ENCODE results near the gene TMEM138. TPM values are rescaled to one million over a fixed set of nuclear protein-coding genes. Genes with fewer than 3 reads are reported as not detected.

Gene TMEM138
- total and polyA plus RNA-seq, 2 of the 13 experiments (the other 11 are each of a cell fraction or from before 2014, with no cell fraction given): 43.5 to 61.0 TPM

DNA sequence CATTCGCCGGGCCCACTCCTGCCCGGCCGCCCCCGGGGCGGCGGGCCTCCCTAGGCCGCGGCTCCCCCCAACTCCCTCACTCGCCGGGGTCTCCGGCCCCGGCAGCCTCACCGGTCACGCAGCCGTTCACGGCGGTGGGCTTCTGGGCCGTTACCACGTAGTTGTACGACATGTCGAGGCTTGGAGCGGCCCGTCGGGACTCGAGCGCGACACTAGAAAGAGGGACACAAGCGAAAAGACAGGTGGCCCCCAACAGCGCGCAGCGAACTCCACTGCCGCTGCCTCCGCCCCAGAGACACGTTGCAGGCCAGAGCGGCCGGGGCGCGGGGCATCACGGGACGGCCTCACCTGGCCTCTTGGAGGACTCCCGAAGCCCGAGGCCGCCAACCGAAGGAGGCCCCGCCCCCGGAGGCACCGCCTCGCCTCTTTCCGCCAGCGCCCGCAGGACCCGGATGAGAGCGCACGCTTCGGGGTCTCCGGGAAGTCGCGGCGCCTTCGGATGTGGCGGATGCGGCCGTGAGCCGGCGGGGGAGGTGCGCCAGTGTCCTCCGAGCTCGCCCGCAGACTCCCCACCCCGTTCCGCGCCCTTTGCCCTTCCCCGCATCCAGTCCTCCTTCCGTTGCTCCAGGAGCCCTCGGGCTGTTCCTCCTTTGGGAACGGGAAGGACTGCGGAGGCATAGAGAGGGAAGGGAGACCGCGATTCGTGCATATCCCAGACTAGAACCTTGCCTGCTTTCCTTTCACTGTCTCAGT, 29.2 kb upstream of the TMEM138 start, which contains the start of the genes DDB1 and TKFC (continued):
- TF ChIP-seq PBX2 (CRISPR knock-in tag; IDR thresholded peaks at IDR 0.05) (no peak), FOXA1 (IDR thresholded peaks at IDR 0.05) (no peak), FOXA1 (CRISPR knock-in tag; IDR thresholded peaks at IDR 0.05) (no peak), RAD51 (IDR thresholded peaks at IDR 0.05; ENCODE audit: borderline replicate concordance) (no peak), MAFK (conservative IDR thresholded peaks at IDR 0.05 in 1 of 2, IDR thresholded peaks at IDR 0.05 in 1 of 2; ENCODE audit: low read length in 2 of 2) (no peak), ZNF570 (CRISPR knock-in tag; IDR thresholded peaks at IDR 0.05; ENCODE audit: borderline replicate concordance) (no peak), AHR (CRISPR knock-in tag; IDR thresholded peaks at IDR 0.05) (no peak), TGIF2 (CRISPR knock-in tag; IDR thresholded peaks at IDR 0.05) (peak; percentile 85), SNAPC2 (CRISPR knock-in tag; IDR thresholded peaks at IDR 0.05) (0 out of 2 replicates have a peak, but pooled peaks have one; percentile 22), RNF2 (conservative IDR thresholded peaks at IDR 0.05; ENCODE audit: low read depth) (0 out of 2 replicates have a peak, but pooled peaks have one; percentile 47), ZNF563 (CRISPR knock-in tag; IDR thresholded peaks at IDR 0.05) (peak; percentile 86), ZNF878 (CRISPR knock-in tag; IDR thresholded peaks at IDR 0.05) (peak; percentile 95), ZNF691 (CRISPR knock-in tag; IDR thresholded peaks at IDR 0.05; ENCODE audit: borderline replicate concordance, low read depth) (no peak; the same call in 1 of the 2 replicates), HOXA3 (CRISPR knock-in tag; IDR thresholded peaks at IDR 0.05) (peak; percentile 88; the same call in 1 of the 2 replicates), SP4 (CRISPR knock-in tag; IDR thresholded peaks at IDR 0.05) (peak; percentile 82), THAP8 (CRISPR knock-in tag; IDR thresholded peaks at IDR 0.05; ENCODE audit: borderline replicate concordance) (peak; percentile 77; the same call in 1 of the 2 replicates)
- TF ChIP-seq, protein P1, sequence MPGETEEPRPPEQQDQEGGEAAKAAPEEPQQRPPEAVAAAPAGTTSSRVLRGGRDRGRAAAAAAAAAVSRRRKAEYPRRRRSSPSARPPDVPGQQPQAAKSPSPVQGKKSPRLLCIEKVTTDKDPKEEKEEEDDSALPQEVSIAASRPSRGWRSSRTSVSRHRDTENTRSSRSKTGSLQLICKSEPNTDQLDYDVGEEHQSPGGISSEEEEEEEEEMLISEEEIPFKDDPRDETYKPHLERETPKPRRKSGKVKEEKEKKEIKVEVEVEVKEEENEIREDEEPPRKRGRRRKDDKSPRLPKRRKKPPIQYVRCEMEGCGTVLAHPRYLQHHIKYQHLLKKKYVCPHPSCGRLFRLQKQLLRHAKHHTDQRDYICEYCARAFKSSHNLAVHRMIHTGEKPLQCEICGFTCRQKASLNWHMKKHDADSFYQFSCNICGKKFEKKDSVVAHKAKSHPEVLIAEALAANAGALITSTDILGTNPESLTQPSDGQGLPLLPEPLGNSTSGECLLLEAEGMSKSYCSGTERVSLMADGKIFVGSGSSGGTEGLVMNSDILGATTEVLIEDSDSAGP (CRISPR knock-in tag; IDR thresholded peaks at IDR 0.05; ENCODE audit: borderline replicate concordance): peak; percentile 79
- TF ChIP-seq, protein P2, sequence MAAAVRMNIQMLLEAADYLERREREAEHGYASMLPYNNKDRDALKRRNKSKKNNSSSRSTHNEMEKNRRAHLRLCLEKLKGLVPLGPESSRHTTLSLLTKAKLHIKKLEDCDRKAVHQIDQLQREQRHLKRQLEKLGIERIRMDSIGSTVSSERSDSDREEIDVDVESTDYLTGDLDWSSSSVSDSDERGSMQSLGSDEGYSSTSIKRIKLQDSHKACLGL (CRISPR knock-in tag; IDR thresholded peaks at IDR 0.05): peak; percentile 86
- TF ChIP-seq, protein P3, sequence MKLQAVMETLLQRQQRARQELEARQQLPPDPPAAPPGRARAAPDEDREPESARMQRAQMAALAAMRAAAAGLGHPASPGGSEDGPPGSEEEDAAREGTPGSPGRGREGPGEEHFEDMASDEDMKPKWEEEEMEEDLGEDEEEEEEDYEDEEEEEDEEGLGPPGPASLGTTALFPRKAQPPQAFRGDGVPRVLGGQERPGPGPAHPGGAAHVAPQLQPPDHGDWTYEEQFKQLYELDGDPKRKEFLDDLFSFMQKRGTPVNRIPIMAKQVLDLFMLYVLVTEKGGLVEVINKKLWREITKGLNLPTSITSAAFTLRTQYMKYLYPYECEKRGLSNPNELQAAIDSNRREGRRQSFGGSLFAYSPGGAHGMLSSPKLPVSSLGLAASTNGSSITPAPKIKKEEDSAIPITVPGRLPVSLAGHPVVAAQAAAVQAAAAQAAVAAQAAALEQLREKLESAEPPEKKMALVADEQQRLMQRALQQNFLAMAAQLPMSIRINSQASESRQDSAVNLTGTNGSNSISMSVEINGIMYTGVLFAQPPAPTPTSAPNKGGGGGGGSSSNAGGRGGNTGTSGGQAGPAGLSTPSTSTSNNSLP (IDR thresholded peaks at IDR 0.05; ENCODE audit: low read depth, low read length): no peak
